GM18870 (cell line): Measurements from ENCODE around the gene PARVA.

Source experiments
- ATAC-seq: cut with Tn5 transposase; IDR thresholded peaks from one replicate; pipeline ENCODE4 v1.9.1; 2021; ENCODE audit warnings: moderate library complexity; ENCODE audit not compliant: unreplicated experiment

PARVA gene

GRCh38 chr11:12581923-12582322, 204.6 kb downstream of the PARVA start:
- ATAC-seq, result no peak
